ENCODE measurements around the gene BLNK. TPM values are rescaled to one million over a fixed set of nuclear protein-coding genes. Genes with fewer than 3 reads are reported as not detected.

The BLNK gene
- total and polyA plus RNA-seq, 2 experiments from 2014 or later = 0.32 TPM; not detected in 1

DNA sequence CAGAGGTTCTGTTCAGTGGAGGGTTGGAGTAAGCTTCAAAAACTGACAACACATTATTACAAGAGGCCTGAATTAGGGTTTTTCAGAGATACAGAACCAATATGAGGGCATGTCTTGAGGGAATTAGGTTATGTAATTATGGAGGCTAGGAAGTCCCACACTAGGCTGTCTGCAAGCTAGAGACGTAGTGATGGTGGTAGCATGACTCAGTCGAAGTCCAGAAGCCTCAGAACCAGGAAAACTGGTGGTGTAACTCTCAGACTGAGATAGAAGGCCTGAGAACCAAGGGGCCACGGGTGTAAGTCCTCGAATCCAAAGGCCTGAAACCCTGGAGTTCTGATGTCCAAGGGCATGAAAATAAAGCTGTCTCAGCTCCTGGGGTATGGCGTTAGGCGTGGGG is 105.6 kb downstream of the BLNK start:
- Histone ChIP-seq H3K27me3 (no peaks in the 10 kb centered on the region), H3K36me3 (peaks cover 3% of the 10 kb centered on the region), H3K4me3 (no peak overlapping the region), H3K4me1 (ENCODE audit: low read depth) (no peaks in the 10 kb centered on the region), H3K9me3 (ENCODE audit: low read depth) (no peaks in the 10 kb centered on the region), H3K27ac (no peak overlapping the region)
- TF ChIP-seq, protein P1, sequence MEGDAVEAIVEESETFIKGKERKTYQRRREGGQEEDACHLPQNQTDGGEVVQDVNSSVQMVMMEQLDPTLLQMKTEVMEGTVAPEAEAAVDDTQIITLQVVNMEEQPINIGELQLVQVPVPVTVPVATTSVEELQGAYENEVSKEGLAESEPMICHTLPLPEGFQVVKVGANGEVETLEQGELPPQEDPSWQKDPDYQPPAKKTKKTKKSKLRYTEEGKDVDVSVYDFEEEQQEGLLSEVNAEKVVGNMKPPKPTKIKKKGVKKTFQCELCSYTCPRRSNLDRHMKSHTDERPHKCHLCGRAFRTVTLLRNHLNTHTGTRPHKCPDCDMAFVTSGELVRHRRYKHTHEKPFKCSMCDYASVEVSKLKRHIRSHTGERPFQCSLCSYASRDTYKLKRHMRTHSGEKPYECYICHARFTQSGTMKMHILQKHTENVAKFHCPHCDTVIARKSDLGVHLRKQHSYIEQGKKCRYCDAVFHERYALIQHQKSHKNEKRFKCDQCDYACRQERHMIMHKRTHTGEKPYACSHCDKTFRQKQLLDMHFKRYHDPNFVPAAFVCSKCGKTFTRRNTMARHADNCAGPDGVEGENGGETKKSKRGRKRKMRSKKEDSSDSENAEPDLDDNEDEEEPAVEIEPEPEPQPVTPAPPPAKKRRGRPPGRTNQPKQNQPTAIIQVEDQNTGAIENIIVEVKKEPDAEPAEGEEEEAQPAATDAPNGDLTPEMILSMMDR (IDR thresholded peaks at IDR 0.05; ENCODE audit: low read depth, low read length) = no peak
- no peak for DNase-seq (ENCODE audit: low read depth in 1 of 2, low spot score in 1 of 2)

GRCh38 chr10:96153070-96153469 is 118.3 kb downstream of the BLNK start:
- H3K4me1 ChIP-seq (ENCODE audit: low read depth) = no peaks in the 10 kb centered on the region
- no peak overlapping the region for H3K27ac ChIP-seq
- peaks cover 36% of the 10 kb centered on the region for H3K36me3 ChIP-seq
- DNase-seq (ENCODE audit: low read depth in 1 of 2, low spot score in 1 of 2) = no peak
- TF ChIP-seq, protein P1 (IDR thresholded peaks at IDR 0.05; ENCODE audit: low read depth, low read length) = no peak
- H3K4me3 ChIP-seq = no peak overlapping the region
- no peaks in the 10 kb centered on the region for H3K9me3 ChIP-seq (ENCODE audit: low read depth)
- H3K27me3 ChIP-seq = no peaks in the 10 kb centered on the region

DNA sequence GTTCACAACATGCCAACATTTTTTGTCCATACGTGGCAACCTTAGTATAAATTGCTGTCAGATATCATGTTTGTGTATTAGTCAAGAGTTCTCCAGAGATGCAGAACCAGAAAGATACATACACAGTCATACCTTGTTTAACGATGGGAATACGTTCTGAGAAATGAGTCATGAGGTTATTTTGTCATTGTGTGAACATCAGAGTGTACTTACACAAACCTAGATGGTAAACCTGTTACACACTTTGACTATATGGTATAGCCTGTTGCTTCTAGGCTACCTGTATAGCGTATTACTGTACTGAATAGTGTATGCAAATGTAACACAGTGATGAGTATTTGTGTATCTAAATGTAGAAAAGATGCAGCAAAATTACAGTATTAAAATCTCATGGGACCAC is 118.9 kb downstream of the BLNK start:
- H3K4me1 ChIP-seq (ENCODE audit: low read depth) = no peaks in the 10 kb centered on the region
- H3K9me3 ChIP-seq (ENCODE audit: low read depth) = no peaks in the 10 kb centered on the region
- H3K36me3 ChIP-seq = peaks cover 30% of the 10 kb centered on the region
- DNase-seq (ENCODE audit: low read depth in 1 of 2, low spot score in 1 of 2) = no peak
- H3K27ac ChIP-seq = no peak overlapping the region
- TF ChIP-seq, protein P1 (IDR thresholded peaks at IDR 0.05; ENCODE audit: low read depth, low read length) = no peak
- no peak overlapping the region for H3K4me3 ChIP-seq
- H3K27me3 ChIP-seq = no peaks in the 10 kb centered on the region

Other genes starting within 250 kb of the BLNK start
- 12.3 and 14.7 TPM in 2 replicates for gene CCNJ, start 228.0 kb downstream of the BLNK start, total RNA-seq
- gene CCNJ, start 228.0 kb downstream of the BLNK start, polyA plus RNA-seq = 17.9 and 19.2 TPM in 2 replicates
- 12.9 and 20.7 TPM in 2 replicates for gene ZNF518A, start 141.3 kb downstream of the BLNK start, total RNA-seq
- gene ZNF518A, start 141.3 kb downstream of the BLNK start, polyA plus RNA-seq = 22.7 and 29.0 TPM in 2 replicates
- not detected in 2 replicates for gene DNTT, start 32.9 kb upstream of the BLNK start, total RNA-seq
- gene DNTT, start 32.9 kb upstream of the BLNK start, polyA plus RNA-seq = not detected in 2 replicates
- gene OPALIN, start 87.4 kb upstream of the BLNK start, total RNA-seq = not detected in 2 replicates
- gene OPALIN, start 87.4 kb upstream of the BLNK start, polyA plus RNA-seq = not detected in 2 replicates
- 0.15 and 0.28 TPM in 2 replicates for gene TLL2, start 242.4 kb upstream of the BLNK start, total RNA-seq
- 0.16 and 0.55 TPM in 2 replicates for gene TLL2, start 242.4 kb upstream of the BLNK start, polyA plus RNA-seq

All from cardiac muscle cell (in vitro differentiated cells and primary cell).